ENCODE measurements around the gene ATAD3C.
"Not testable (repeated sequence)": the region's sequence is repeated elsewhere in the genome, so short reads cannot be mapped to it uniquely, and the experiment has no call there.

Gene ATAD3C

GRCh38 chr1:1432274-1432950 lies 17.1 kb upstream of the ATAD3C start:
- no peak for DNase-seq

- no peak for DNase-seq
Observed at GRCh38 chr1:1432951-1433803, 16.3 kb upstream of the ATAD3C start.

- peak; percentile 42 to 62 for DNase-seq
Observed at GRCh38 chr1:1433804-1434130, 15.7 kb upstream of the ATAD3C start.

- no peak for DNase-seq
Observed at GRCh38 chr1:1434131-1434823, 15.2 kb upstream of the ATAD3C start.

GRCh38 chr1:1434824-1435105 lies 14.7 kb upstream of the ATAD3C start:
- DNase-seq = no peak

GRCh38 chr1:1435106-1435903 lies 14.2 kb upstream of the ATAD3C start, which contains the start of gene VWA1:
VWA1 (plus strand) TSS chr1:1435690; CDS start chr1:1435749, 59 bp downstream.
- DNase-seq = peak; percentile 57 to 59

GRCh38 chr1:1435911-1436629 lies 13.4 kb upstream of the ATAD3C start:
- DNase-seq = no peak

GRCh38 chr1:1436630-1437032 lies 12.9 kb upstream of the ATAD3C start:
- no peak for DNase-seq

GRCh38 chr1:1437033-1437903 lies 12.2 kb upstream of the ATAD3C start:
- no peak for DNase-seq

GRCh38 chr1:1437904-1438376 lies 11.5 kb upstream of the ATAD3C start:
- no peak for DNase-seq

- no peak for DNase-seq
Observed at GRCh38 chr1:1438531-1439381, 10.7 kb upstream of the ATAD3C start.

- no peak for DNase-seq
Observed at GRCh38 chr1:1439546-1440261, 9.8 kb upstream of the ATAD3C start.

- no peak for DNase-seq
Observed at GRCh38 chr1:1440262-1441001, 9.1 kb upstream of the ATAD3C start.

GRCh38 chr1:1441002-1441888 lies 8.2 kb upstream of the ATAD3C start:
- DNase-seq = peak; percentile 48 to 61

- DNase-seq = no peak
Observed at GRCh38 chr1:1442069-1442770, 7.3 kb upstream of the ATAD3C start.

- not testable (repeated sequence) for DNase-seq
Observed at GRCh38 chr1:1446631-1447030, 2.9 kb upstream of the ATAD3C start.

- not testable (repeated sequence) for DNase-seq
Observed at GRCh38 chr1:1450616-1451015, 1.1 kb downstream of the ATAD3C start.
